GM12892 (cell line): ENCODE data around the gene SS18L1.

Source experiments
- POLR2A ChIP-seq: IDR thresholded peaks from 2 replicates; pipeline ENCODE4 v1.6.1; 2011; ENCODE audit warnings: low read depth, low read length, control low read depth
- POLR2AphosphoS5 ChIP-seq: IDR thresholded peaks from 2 replicates; pipeline ENCODE4 v1.6.1; 2011; ENCODE audit warnings: low read depth, low read length, control low read depth
- TAF1 ChIP-seq: IDR thresholded peaks from 2 replicates; pipeline ENCODE4 v1.6.1; 2011; ENCODE audit warnings: low read depth, mild to moderate bottlenecking, control low read depth, low read length, borderline replicate concordance

DNA sequence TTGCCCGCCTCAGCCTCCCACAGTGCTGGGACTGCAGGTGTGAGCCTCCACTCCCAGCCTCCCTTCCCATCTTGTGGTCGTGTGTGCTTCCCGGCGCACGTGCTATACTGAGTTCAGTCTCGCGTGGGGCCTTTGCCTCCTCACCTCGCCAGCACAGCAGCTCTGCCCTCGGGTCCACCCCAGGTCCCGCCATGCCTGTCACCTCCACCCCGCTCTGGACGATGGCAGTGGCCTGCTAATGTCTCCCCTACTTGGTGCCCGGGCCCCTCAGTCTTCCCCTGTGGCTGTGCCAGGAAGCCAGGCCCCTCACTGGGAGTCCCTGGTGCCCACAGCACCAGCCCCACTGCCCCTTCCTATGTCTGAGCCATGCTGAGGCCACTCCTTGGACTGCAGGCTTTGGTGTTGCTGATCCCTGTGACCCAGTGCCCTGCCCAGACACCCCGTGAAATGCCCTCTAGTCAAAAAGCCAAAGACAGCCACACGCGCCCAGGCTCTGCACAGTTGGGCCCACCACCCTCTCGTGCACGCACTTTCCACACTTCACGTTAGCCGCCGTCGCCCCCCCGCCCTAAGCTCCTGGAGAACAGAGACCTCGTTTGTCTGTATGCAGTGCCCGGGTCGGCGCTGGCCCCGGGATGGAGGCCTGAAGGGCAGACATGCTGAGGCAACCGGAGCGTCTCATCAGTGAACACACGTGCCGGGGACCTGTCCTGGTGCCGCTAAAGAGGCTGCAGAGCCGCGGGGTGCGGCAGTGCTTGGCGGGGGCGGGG is 62.2 kb downstream of the SS18L1 start:
- TF ChIP-seq POLR2A (no peak), POLR2AphosphoS5 (no peak), TAF1 (no peak)
